HG02970 (cell line): ENCODE results near the gene ZFP36L2.
A peak's percentile ranks its signal among the peaks of the same experiment; 100 is the strongest.

ENCODE experiments used
- ATAC-seq: cut with Tn5 transposase; IDR thresholded peaks from one replicate; pipeline ENCODE4 v1.9.1; 2021; ENCODE audit warnings: mild to moderate bottlenecking, moderate library complexity, moderate number of reproducible peaks; ENCODE audit not compliant: unreplicated experiment, low FRiP score

The ZFP36L2 gene

GRCh38 chr2:43226558-43226954 is at the start of gene ZFP36L2:
TSS of gene ZFP36L2 (minus strand) at chr2:43226606. CDS start at chr2:43226315, 291 bp downstream.
- peak; percentile 48 for ATAC-seq

- no peak for ATAC-seq
These were observed 48.3 kb upstream of the ZFP36L2 start for GRCh38 chr2:43274721-43275120.

GRCh38 chr2:43274055-43274454 is 47.6 kb upstream of the ZFP36L2 start:
- no peak for ATAC-seq

- ATAC-seq, result no peak
These were observed 47.1 kb upstream of the ZFP36L2 start for GRCh38 chr2:43273529-43273928.

- no peak for ATAC-seq
These were observed 44.7 kb upstream of the ZFP36L2 start for GRCh38 chr2:43270930-43271615.

GRCh38 chr2:43270461-43270860 is 44.1 kb upstream of the ZFP36L2 start:
- ATAC-seq, result no peak

GRCh38 chr2:43269706-43270105 is 43.3 kb upstream of the ZFP36L2 start:
- ATAC-seq, result no peak

- ATAC-seq, result no peak
These were observed 42.7 kb upstream of the ZFP36L2 start for GRCh38 chr2:43269074-43269572.

- no peak for ATAC-seq
These were observed 41.9 kb upstream of the ZFP36L2 start for GRCh38 chr2:43268066-43268953.

- ATAC-seq, result no peak
These were observed 41.0 kb upstream of the ZFP36L2 start for GRCh38 chr2:43267381-43267780.

GRCh38 chr2:43266711-43267111 is 40.3 kb upstream of the ZFP36L2 start:
- no peak for ATAC-seq

- ATAC-seq, result no peak
These were observed 39.0 kb upstream of the ZFP36L2 start for GRCh38 chr2:43265421-43265820.

GRCh38 chr2:43265001-43265400 is 38.6 kb upstream of the ZFP36L2 start:
- no peak for ATAC-seq

GRCh38 chr2:43262951-43263350 is 36.5 kb upstream of the ZFP36L2 start:
- no peak for ATAC-seq

- ATAC-seq, result no peak
These were observed 35.8 kb upstream of the ZFP36L2 start for GRCh38 chr2:43262239-43262638.

GRCh38 chr2:43259512-43259911 is 33.1 kb upstream of the ZFP36L2 start:
- ATAC-seq, result no peak

GRCh38 chr2:43258547-43259156 is 32.2 kb upstream of the ZFP36L2 start:
- ATAC-seq, result no peak

- ATAC-seq, result no peak
These were observed 29.0 kb upstream of the ZFP36L2 start for GRCh38 chr2:43255296-43255910.

- ATAC-seq, result no peak
These were observed 27.9 kb upstream of the ZFP36L2 start for GRCh38 chr2:43254331-43254730.

- no peak for ATAC-seq
These were observed 24.8 kb upstream of the ZFP36L2 start for GRCh38 chr2:43251171-43251731.
